Central memory CD8-positive, alpha-beta T cell (primary cell): ENCODE measurements around the gene C9.
"Not testable (repeated sequence)": the region's sequence is repeated elsewhere in the genome, so short reads cannot be mapped to it uniquely, and the experiment has no call there.

ENCODE experiments used
- ATAC-seq: fragments of 150-1000 bp; cut with Tn5 transposase; replicated peaks from 2 replicates; pipeline ENCODE4 v1.10.0; 2022; ENCODE audit warnings: mild to moderate bottlenecking, moderate FRiP score, moderate number of reproducible peaks; ENCODE audit not compliant: poor library complexity, severe bottlenecking; ENCODE audit errors: extremely low read depth
- DNase-seq, 2 donors: peaks; one replicate each; pipeline ENCODE4 v3.0.0; 2021; ENCODE audit warnings: low spot score in 2 of 2
- H3K27ac Mint-ChIP-seq: one replicate; pipeline ENCODE4 v1.8.0; 2022; ENCODE audit warnings: low read depth, mild to moderate bottlenecking, moderate library complexity, mixed read lengths
- H3K27me3 Mint-ChIP-seq: one replicate; pipeline ENCODE4 v1.8.0; 2022; ENCODE audit warnings: mixed read lengths
- H3K36me3 Mint-ChIP-seq: one replicate; pipeline ENCODE4 v1.8.0; 2022; ENCODE audit warnings: mild to moderate bottlenecking, moderate library complexity, mixed read lengths; ENCODE audit not compliant: insufficient read depth
- H3K4me1 Mint-ChIP-seq: one replicate; pipeline ENCODE4 v1.8.0; 2022; ENCODE audit warnings: mixed read lengths
- H3K4me3 Mint-ChIP-seq: one replicate; pipeline ENCODE4 v1.8.0; 2022; ENCODE audit warnings: mild to moderate bottlenecking, moderate library complexity, mixed read lengths
- H3K9me3 Mint-ChIP-seq: one replicate; pipeline ENCODE4 v1.8.0; 2022; ENCODE audit warnings: mixed read lengths

The C9 gene

GRCh38 chr5:39364367-39364766, at the start of gene C9:
C9 (minus strand) TSS chr5:39364495; CDS start chr5:39364464, 31 bp downstream.
- no peaks in the 10 kb centered on the region for H3K4me1 Mint-ChIP-seq
- peaks cover 1% of the 10 kb centered on the region for H3K36me3 Mint-ChIP-seq

DNA sequence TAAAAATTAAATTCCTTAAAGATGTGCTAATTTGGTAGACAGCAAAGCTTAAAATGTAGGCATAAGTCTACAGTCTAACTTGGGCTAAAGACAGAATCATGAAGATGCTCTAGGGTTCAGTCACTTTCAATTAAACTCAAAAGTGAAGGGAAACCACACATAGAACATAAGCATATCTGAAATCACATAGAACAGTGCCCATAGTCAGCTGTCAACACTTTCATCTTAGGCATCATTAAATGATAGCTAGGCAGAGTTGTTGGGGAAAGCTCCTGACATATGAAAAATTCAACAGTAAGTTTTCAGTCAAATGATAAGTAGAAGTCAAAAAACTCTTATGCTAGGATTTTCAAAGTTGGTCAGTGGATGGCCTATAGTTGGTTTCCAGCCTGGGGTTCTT, 49.5 kb upstream of the C9 start:
- H3K27ac Mint-ChIP-seq: no peak overlapping the region
- no peak for ATAC-seq

More at GRCh38 chr5:39364367-39364766, at the start of gene C9:
- H3K9me3 Mint-ChIP-seq: no peaks in the 10 kb centered on the region
- no peak for DNase-seq
- ATAC-seq: no peak
- no peak within 1 kb of the TSS for H3K27ac Mint-ChIP-seq
- H3K4me3 Mint-ChIP-seq: no peak within 1 kb of the TSS
- H3K27me3 Mint-ChIP-seq: no peaks in the 10 kb centered on the region

GRCh38 chr5:39412721-39413394, 48.6 kb upstream of the C9 start:
- Mint-ChIP-seq H3K27ac (no peak overlapping the region), H3K4me3 (no peak overlapping the region)
- ATAC-seq: no peak

More for the DNA sequence above, 49.5 kb upstream of the C9 start:
- no peak for DNase-seq
- no peaks in the 10 kb centered on the region for H3K9me3 Mint-ChIP-seq
- H3K4me3 Mint-ChIP-seq: no peak overlapping the region
- no peaks in the 10 kb centered on the region for H3K36me3 Mint-ChIP-seq
- peaks cover under 1% of the 10 kb centered on the region for H3K27me3 Mint-ChIP-seq
- no peaks in the 10 kb centered on the region for H3K4me1 Mint-ChIP-seq

GRCh38 chr5:39411985-39412384, 47.7 kb upstream of the C9 start:
- no peaks in the 10 kb centered on the region for H3K36me3 Mint-ChIP-seq
- H3K9me3 Mint-ChIP-seq: no peaks in the 10 kb centered on the region
- H3K27me3 Mint-ChIP-seq: peaks cover 19% of the 10 kb centered on the region
- no peak overlapping the region for H3K4me3 Mint-ChIP-seq
- H3K4me1 Mint-ChIP-seq: no peaks in the 10 kb centered on the region
- no peak overlapping the region for H3K27ac Mint-ChIP-seq
- ATAC-seq (no peak), DNase-seq (no peak)

More at GRCh38 chr5:39412721-39413394, 48.6 kb upstream of the C9 start:
- no peaks in the 10 kb centered on the region for H3K36me3 Mint-ChIP-seq
- H3K27me3 Mint-ChIP-seq: peaks cover 10% of the 10 kb centered on the region
- no peaks in the 10 kb centered on the region for H3K9me3 Mint-ChIP-seq
- H3K4me1 Mint-ChIP-seq: no peaks in the 10 kb centered on the region
- DNase-seq: no peak

GRCh38 chr5:39411061-39411460, 46.8 kb upstream of the C9 start:
- DNase-seq: no peak
- peaks cover 22% of the 10 kb centered on the region for H3K27me3 Mint-ChIP-seq
- ATAC-seq: no peak
- no peaks in the 10 kb centered on the region for H3K36me3 Mint-ChIP-seq
- H3K4me3 Mint-ChIP-seq: no peak overlapping the region
- no peaks in the 10 kb centered on the region for H3K4me1 Mint-ChIP-seq
- H3K27ac Mint-ChIP-seq: no peak overlapping the region
- no peaks in the 10 kb centered on the region for H3K9me3 Mint-ChIP-seq

- peaks cover 34% of the 10 kb centered on the region for H3K27me3 Mint-ChIP-seq
- H3K9me3 Mint-ChIP-seq: no peaks in the 10 kb centered on the region
- no peaks in the 10 kb centered on the region for H3K4me1 Mint-ChIP-seq
- ATAC-seq (no peak), DNase-seq (no peak)
- H3K27ac Mint-ChIP-seq: no peak overlapping the region
- H3K4me3 Mint-ChIP-seq: no peak overlapping the region
- peaks cover 3% of the 10 kb centered on the region for H3K36me3 Mint-ChIP-seq
Observed at GRCh38 chr5:39409033-39409432, 44.7 kb upstream of the C9 start.

- no peak overlapping the region for H3K27ac Mint-ChIP-seq
- peaks cover 3% of the 10 kb centered on the region for H3K36me3 Mint-ChIP-seq
- H3K4me1 Mint-ChIP-seq: peaks cover 5% of the 10 kb centered on the region
- H3K27me3 Mint-ChIP-seq: peaks cover 34% of the 10 kb centered on the region
- H3K4me3 Mint-ChIP-seq: no peak overlapping the region
- H3K9me3 Mint-ChIP-seq: no peaks in the 10 kb centered on the region
- DNase-seq (no peak), ATAC-seq (no peak)
Observed at GRCh38 chr5:39405083-39405843, 41.0 kb upstream of the C9 start.

DNA sequence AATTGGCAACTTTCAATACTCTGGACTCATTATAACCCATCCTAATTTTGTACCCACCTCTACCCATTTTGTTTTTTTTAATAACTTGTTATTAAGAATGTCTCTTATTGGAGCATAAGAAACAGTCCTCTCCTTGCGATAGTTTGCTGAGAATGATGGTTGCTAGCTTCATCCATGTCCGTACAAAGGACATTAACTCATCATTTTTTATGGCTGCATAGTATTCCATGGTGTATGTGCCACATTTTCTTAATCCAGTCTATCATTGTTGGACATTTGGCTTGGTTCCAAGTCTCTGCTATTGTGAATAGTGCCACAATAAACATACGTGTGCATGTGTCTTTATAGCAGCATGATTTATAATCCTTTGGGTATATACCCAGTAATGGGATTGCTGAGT, 39.5 kb upstream of the C9 start:
- peaks cover 33% of the 10 kb centered on the region for H3K27me3 Mint-ChIP-seq
- ATAC-seq, DNase-seq, H3K27ac Mint-ChIP-seq, H3K4me3 Mint-ChIP-seq, H3K36me3 Mint-ChIP-seq, H3K9me3 Mint-ChIP-seq: not testable (repeated sequence)
- H3K4me1 Mint-ChIP-seq: peaks cover 15% of the 10 kb centered on the region

DNA sequence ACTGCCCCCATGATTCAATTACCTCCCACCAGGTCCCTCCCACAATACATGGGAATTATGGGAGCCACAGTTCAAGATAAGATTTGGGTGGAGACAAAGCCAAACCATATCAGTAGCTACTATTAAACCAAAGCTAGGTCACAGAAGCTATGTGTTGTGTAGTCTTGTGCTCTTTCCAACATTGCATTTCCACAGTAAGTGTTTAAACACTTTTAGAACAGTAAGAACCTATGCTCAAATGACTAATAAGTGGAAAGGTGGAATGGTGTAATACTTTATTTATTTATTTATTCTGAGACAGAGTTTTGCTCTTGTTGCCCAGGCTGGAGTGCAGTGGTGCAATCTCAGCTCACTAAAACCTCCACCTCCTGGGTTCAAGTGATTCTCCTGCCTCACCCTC, 37.8 kb upstream of the C9 start:
- H3K36me3 Mint-ChIP-seq: not testable (repeated sequence)

GRCh38 chr5:39400713-39401578, 36.7 kb upstream of the C9 start:
- no peaks in the 10 kb centered on the region for H3K9me3 Mint-ChIP-seq
- peaks cover 3% of the 10 kb centered on the region for H3K36me3 Mint-ChIP-seq
- no peak for ATAC-seq
- H3K4me1 Mint-ChIP-seq: peaks cover 15% of the 10 kb centered on the region
- no peak for DNase-seq
- peaks cover 10% of the 10 kb centered on the region for H3K27me3 Mint-ChIP-seq
- peak overlapping the region; percentile 56 for H3K27ac Mint-ChIP-seq
- H3K4me3 Mint-ChIP-seq: no peak overlapping the region

More for the DNA sequence above, 37.8 kb upstream of the C9 start:
- not testable (repeated sequence) for ATAC-seq, H3K9me3 Mint-ChIP-seq, H3K27ac Mint-ChIP-seq, H3K4me3 Mint-ChIP-seq, DNase-seq
- H3K4me1 Mint-ChIP-seq: peaks cover 15% of the 10 kb centered on the region
- H3K27me3 Mint-ChIP-seq: peaks cover 17% of the 10 kb centered on the region

- Mint-ChIP-seq H3K9me3 (no peaks in the 10 kb centered on the region), H3K36me3 (no peaks in the 10 kb centered on the region), H3K27me3 (no peaks in the 10 kb centered on the region), H3K4me1 (peaks cover 15% of the 10 kb centered on the region), H3K27ac (peak overlapping the region; percentile 56), H3K4me3 (peak overlapping the region; percentile 7)
- ATAC-seq: peak; percentile 52
- DNase-seq: no peak
Observed at GRCh38 chr5:39399135-39400036, 35.1 kb upstream of the C9 start.

- Mint-ChIP-seq H3K27me3 (no peaks in the 10 kb centered on the region), H3K4me1 (peaks cover 15% of the 10 kb centered on the region), H3K9me3 (no peaks in the 10 kb centered on the region), H3K36me3 (no peaks in the 10 kb centered on the region), H3K27ac (no peak overlapping the region), H3K4me3 (no peak overlapping the region)
- DNase-seq (no peak), ATAC-seq (no peak)
Observed at GRCh38 chr5:39396843-39397242, 32.5 kb upstream of the C9 start.
